ENCODE data around the gene C17orf100. TPM values are rescaled to one million over a fixed set of nuclear protein-coding genes. Genes with fewer than 3 reads are reported as not detected.

C17orf100 gene
- total RNA-seq, 4 donors from 2014 or later, result 0.81 to 3.3 (median 1.6) TPM

DNA sequence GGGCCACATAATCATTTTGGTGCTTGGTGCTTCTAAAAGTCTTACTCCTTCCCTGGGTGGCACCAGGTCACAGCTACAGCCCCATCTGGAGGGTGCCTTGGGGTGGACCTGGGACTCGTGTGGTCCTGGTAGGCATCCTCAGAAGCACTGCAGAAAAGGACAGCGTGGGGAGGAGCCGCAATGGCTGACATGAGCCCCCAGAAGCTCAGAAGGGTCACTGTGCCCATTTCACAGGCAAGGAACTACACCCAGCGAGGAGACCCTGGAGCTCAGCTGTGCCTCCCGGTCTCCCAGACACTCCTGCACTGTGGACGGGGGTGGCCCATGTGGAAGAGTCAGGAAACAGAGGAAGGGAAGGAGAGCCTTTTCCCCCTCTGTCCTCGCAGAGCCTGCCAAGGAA, 26.4 kb downstream of the C17orf100 start:
- no peak overlapping the region for H3K4me3 ChIP-seq (ENCODE audit: low read depth, poor library complexity, severe bottlenecking)
- DNase-seq (ENCODE audit: low spot score in 2 of 2), result no peak
- TF ChIP-seq, protein P1, sequence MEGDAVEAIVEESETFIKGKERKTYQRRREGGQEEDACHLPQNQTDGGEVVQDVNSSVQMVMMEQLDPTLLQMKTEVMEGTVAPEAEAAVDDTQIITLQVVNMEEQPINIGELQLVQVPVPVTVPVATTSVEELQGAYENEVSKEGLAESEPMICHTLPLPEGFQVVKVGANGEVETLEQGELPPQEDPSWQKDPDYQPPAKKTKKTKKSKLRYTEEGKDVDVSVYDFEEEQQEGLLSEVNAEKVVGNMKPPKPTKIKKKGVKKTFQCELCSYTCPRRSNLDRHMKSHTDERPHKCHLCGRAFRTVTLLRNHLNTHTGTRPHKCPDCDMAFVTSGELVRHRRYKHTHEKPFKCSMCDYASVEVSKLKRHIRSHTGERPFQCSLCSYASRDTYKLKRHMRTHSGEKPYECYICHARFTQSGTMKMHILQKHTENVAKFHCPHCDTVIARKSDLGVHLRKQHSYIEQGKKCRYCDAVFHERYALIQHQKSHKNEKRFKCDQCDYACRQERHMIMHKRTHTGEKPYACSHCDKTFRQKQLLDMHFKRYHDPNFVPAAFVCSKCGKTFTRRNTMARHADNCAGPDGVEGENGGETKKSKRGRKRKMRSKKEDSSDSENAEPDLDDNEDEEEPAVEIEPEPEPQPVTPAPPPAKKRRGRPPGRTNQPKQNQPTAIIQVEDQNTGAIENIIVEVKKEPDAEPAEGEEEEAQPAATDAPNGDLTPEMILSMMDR (IDR thresholded peaks at IDR 0.05), result no peak
- TF ChIP-seq POLR2A (IDR thresholded peaks at IDR 0.05), result no peak
- 80 to 83% methylated on average over 7 of the region's 7 CpGs for WGBS, 2 donors
- intact Hi-C loops (cut with DNase I; ENCODE audit: low total_unique reads), result loop anchor here (10.0 kb wide), 1 partner anchor 157 kb away; the partner anchor contains the start of gene TEKT1

DNA sequence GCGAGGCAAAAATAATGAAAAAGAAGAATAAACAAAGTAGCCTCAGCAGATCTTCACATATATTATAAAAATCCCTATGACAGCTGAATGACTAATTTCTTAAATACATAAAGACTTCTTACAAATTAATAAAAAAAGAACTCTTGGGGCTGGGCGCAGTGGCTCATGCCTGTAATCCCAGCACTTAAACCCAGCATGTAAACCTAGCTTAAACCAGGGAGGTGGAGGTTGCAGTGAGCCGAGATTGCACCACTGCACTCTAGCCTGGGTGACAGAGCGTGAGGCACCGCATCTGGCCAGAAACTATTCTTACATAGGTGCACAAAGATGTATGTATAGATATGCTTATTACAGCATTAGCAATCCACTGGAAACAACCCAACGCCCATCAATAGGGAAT, 27.7 kb downstream of the C17orf100 start:
- no peak overlapping the region for H3K4me3 ChIP-seq (ENCODE audit: low read depth, poor library complexity, severe bottlenecking)
- WGBS, 2 donors, result 63 to 74% methylated on average over 6 of the region's 6 CpGs
- intact Hi-C loops (cut with DNase I; ENCODE audit: low total_unique reads), result loop anchor here (10.0 kb wide), 1 partner anchor 156 kb away; the partner anchor contains the start of gene TEKT1
- no peak for TF ChIP-seq POLR2A (IDR thresholded peaks at IDR 0.05)
- TF ChIP-seq, protein P1 (IDR thresholded peaks at IDR 0.05), result no peak
- no peak for DNase-seq (ENCODE audit: low spot score in 2 of 2)

- WGBS, 2 donors, result 64 to 73% methylated on average over 4 of the region's 4 CpGs
- no peak for DNase-seq (ENCODE audit: low spot score in 2 of 2)
- H3K4me3 ChIP-seq (ENCODE audit: low read depth, poor library complexity, severe bottlenecking), result no peak overlapping the region
- TF ChIP-seq POLR2A (IDR thresholded peaks at IDR 0.05), result no peak
- TF ChIP-seq, protein P1 (IDR thresholded peaks at IDR 0.05), result no peak
- intact Hi-C loops (cut with DNase I; ENCODE audit: low total_unique reads), result no loop called here
Measured at GRCh38 chr17:6681176-6681575, 29.6 kb downstream of the C17orf100 start.

DNA sequence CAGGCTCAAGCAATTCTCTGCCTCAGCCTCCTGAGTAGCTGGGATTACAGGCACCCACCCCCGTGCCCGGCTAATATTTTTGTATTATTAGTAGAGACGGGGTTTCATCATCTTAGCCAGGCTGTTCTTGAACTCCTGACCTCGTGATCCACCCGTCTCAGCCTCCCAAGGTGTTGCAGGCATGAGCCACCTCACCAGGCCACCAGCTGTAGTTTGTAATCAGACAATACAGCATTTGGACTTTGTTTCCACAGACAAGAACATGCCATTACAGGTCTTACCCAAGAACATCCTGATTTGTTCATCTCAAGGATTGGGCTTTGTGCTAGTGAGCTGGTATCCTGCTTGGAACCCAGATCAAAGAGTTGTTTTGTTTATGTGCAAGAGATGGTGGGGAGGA, 30.1 kb downstream of the C17orf100 start:
- H3K4me3 ChIP-seq (ENCODE audit: low read depth, poor library complexity, severe bottlenecking), result no peak overlapping the region
- TF ChIP-seq, protein P1 (IDR thresholded peaks at IDR 0.05), result no peak
- no peak for TF ChIP-seq POLR2A (IDR thresholded peaks at IDR 0.05)
- intact Hi-C loops (cut with DNase I; ENCODE audit: low total_unique reads), result no loop called here
- DNase-seq (ENCODE audit: low spot score in 2 of 2), result no peak
- WGBS, 2 donors, result 67 to 69% methylated on average over 5 of the region's 5 CpGs

DNA sequence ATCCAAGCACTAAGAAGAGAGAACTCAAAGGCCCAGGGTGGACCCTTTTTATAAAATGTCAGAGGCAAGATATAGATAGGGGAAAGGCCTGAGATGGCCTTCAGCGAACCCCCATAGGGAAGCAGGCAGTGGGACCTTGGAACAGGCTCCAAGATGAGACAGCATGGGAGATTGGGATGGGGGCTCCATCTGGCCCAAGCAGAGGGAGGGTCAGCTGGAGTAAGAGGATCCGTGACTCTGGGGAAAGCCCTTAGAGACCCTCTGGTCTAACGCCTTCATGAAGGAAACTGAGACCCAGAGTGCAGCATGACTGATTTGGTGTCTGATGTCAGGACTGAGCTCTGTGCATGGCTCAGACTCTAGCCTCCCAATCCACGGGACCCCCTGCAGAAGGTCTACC, 30.8 kb downstream of the C17orf100 start:
- DNase-seq (ENCODE audit: low spot score in 2 of 2), result no peak
- no peak for TF ChIP-seq POLR2A (IDR thresholded peaks at IDR 0.05)
- TF ChIP-seq, protein P1 (IDR thresholded peaks at IDR 0.05), result no peak
- H3K4me3 ChIP-seq (ENCODE audit: low read depth, poor library complexity, severe bottlenecking), result no peak overlapping the region
- 88 to 97% methylated on average over 4 of the region's 4 CpGs for WGBS, 2 donors
- intact Hi-C loops (cut with DNase I; ENCODE audit: low total_unique reads), result no loop called here

DNA sequence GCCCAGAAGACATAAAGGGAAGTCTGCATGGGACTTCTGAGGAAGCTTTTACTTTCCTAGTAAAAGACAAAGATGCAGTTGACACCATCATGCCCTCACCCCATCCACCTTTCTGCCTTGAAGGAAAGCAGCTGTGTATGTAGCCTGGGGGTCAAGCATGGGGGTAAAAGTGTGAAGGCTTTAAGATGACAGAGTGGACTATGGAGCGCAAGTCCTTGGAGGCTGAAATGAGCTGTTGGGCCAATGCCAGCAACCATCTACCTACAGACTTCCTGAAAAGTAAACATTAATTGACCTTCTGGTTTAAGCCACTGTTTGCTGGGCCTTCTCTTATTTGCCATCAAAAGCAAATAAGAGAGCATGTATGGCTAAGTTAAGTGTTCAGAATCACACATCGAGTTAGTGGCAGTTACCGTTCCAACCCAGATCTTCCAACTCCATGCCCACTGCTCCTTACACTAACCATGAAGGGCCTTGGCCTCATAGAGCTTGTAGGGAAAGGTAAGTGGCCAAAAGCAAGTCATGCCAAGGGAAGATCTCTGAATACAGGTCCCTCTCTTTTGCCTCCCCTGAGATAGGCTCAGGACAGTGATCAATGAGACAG, 31.6 kb downstream of the C17orf100 start:
- TF ChIP-seq, protein P1 (IDR thresholded peaks at IDR 0.05), result no peak
- no peak for TF ChIP-seq POLR2A (IDR thresholded peaks at IDR 0.05)
- 92 to 97% methylated on average over 3 of the region's 3 CpGs for WGBS, 2 donors
- intact Hi-C loops (cut with DNase I; ENCODE audit: low total_unique reads), result no loop called here
- DNase-seq (ENCODE audit: low spot score in 2 of 2), result no peak
- H3K4me3 ChIP-seq (ENCODE audit: low read depth, poor library complexity, severe bottlenecking), result no peak overlapping the region

All from lower leg skin (tissue), 4 donors.